Neural progenitor cell (in vitro differentiated cells): Measurements from ENCODE around the gene FAM167B. TPM values are rescaled to one million over a fixed set of nuclear protein-coding genes. Genes with fewer than 3 reads are reported as not detected.

ENCODE experiments used
- DNase-seq: peaks from one replicate; pipeline ENCODE4 v3.0.0-alpha.2; 2016; ENCODE audit warnings: low spot score
- H2AFZ ChIP-seq: fragments of 200-600 bp; sonication (generic); replicated peaks from 2 replicates; pipeline ENCODE4 v1.6.1; 2016; ENCODE audit warnings: antibody characterized with exemption
- H3F3A ChIP-seq: fragments of 200-600 bp; sonication (generic); 2 replicates; pipeline ENCODE4 v1.6.1; 2016; ENCODE audit warnings: antibody characterized with exemption, low read depth
- H3K27ac ChIP-seq: fragments of 200-600 bp; sonication (generic); 2 replicates; pipeline ENCODE4 v1.5.1; 2016; ENCODE audit warnings: mild to moderate bottlenecking
- H3K27me3 ChIP-seq: fragments of 200-600 bp; sonication (generic); 2 replicates; pipeline ENCODE4 v1.6.1; 2016; ENCODE audit warnings: mild to moderate bottlenecking, moderate library complexity
- H3K36me3 ChIP-seq: fragments of 200-600 bp; sonication (generic); 2 replicates; pipeline ENCODE4 v1.5.1; 2016
- H3K4me1 ChIP-seq: fragments of 200-600 bp; sonication (generic); 2 replicates; pipeline ENCODE4 v1.6.1; 2016; ENCODE audit warnings: mixed run types
- H3K4me2 ChIP-seq: fragments of 200-600 bp; sonication (generic); 2 replicates; pipeline ENCODE4 v1.6.1; 2016
- H3K4me3 ChIP-seq: fragments of 200-600 bp; sonication (generic); 2 replicates; pipeline ENCODE4 v1.5.1; 2016
- H3K79me2 ChIP-seq: fragments of 200-600 bp; sonication (generic); 2 replicates; pipeline ENCODE4 v1.6.1; 2016; ENCODE audit warnings: low read depth
- H3K9ac ChIP-seq: fragments of 200-600 bp; sonication (generic); 2 replicates; pipeline ENCODE4 v1.6.1; 2016
- H3K9me3 ChIP-seq: fragments of 200-600 bp; sonication (generic); 2 replicates; pipeline ENCODE4 v1.5.1; 2016; ENCODE audit warnings: low read depth
- H4K20me1 ChIP-seq: fragments of 200-600 bp; sonication (generic); 2 replicates; pipeline ENCODE4 v1.6.1; 2016; ENCODE audit warnings: low read depth
- H3K27ac Mint-ChIP-seq: 3 replicates; pipeline ENCODE4 v1.8.0; 2021; ENCODE audit warnings: mixed read lengths
- H3K27me3 Mint-ChIP-seq: 2 replicates; pipeline ENCODE4 v1.8.0; 2022; ENCODE audit warnings: low read depth, mild to moderate bottlenecking, inconsistent platforms, moderate library complexity, mixed read lengths; ENCODE audit not compliant: insufficient read depth
- H3K36me3 Mint-ChIP-seq: 3 replicates; pipeline ENCODE4 v1.8.0; 2021; ENCODE audit warnings: mixed read lengths
- H3K4me1 Mint-ChIP-seq: 3 replicates; pipeline ENCODE4 v1.8.0; 2021; ENCODE audit warnings: mixed read lengths
- H3K4me3 Mint-ChIP-seq: 3 replicates; pipeline ENCODE4 v1.8.0; 2021; ENCODE audit warnings: mild to moderate bottlenecking, moderate library complexity, mixed read lengths
- H3K9me3 Mint-ChIP-seq: 3 replicates; pipeline ENCODE4 v1.8.0; 2020; ENCODE audit warnings: mixed read lengths
- CTCF ChIP-seq: fragments of 200-600 bp; sonication (generic); IDR thresholded peaks from 2 replicates; pipeline ENCODE4 v1.5.1; 2017; ENCODE audit warnings: antibody characterized with exemption, mild to moderate bottlenecking
- EZH2 ChIP-seq: fragments of 200-600 bp; sonication (generic); IDR thresholded peaks from 2 replicates; pipeline ENCODE4 v1.6.1; 2017; ENCODE audit warnings: antibody characterized with exemption, mild to moderate bottlenecking, moderate library complexity
- EZH2phosphoT487 ChIP-seq: fragments of 200-600 bp; sonication (generic); IDR thresholded peaks from 2 replicates; pipeline ENCODE4 v1.6.1; 2017; ENCODE audit warnings: antibody characterized with exemption
- total RNA-seq: library from RNA; depleted of rRNA; stranded (reverse); fragments of >200 nt; gene quantifications from 2 replicates; pipeline ENCODE4 v1.2.3, GENCODE V29; 2015; ENCODE audit warnings: low replicate concordance

FAM167B gene
- total RNA-seq, 1 donor from 2014 or later = 0.17 TPM

GRCh38 chr1:32242341-32242851 lies 4.6 kb upstream of the FAM167B start:
- peak; percentile 54 for DNase-seq
- Mint-ChIP-seq H3K4me3 (peak overlapping the region; percentile 91), H3K27ac (no peak overlapping the region), H3K9me3 (no peaks in the 10 kb centered on the region), H3K27me3 (peaks cover 8% of the 10 kb centered on the region), H3K36me3 (no peaks in the 10 kb centered on the region), H3K4me1 (peaks cover 24% of the 10 kb centered on the region)
- TF ChIP-seq EZH2phosphoT487 = no peak
- Histone ChIP-seq H3K9me3 (no peaks in the 10 kb centered on the region), H3K4me2 (peak overlapping the region; percentile 73), H2AFZ (no peak overlapping the region), H3K4me1 (peaks cover 28% of the 10 kb centered on the region), H3K79me2 (peaks cover 31% of the 10 kb centered on the region), H3K27ac (no peak overlapping the region), H3K9ac (no peak overlapping the region), H3K27me3 (no peaks in the 10 kb centered on the region), H3K36me3 (no peaks in the 10 kb centered on the region), H3F3A (peaks cover 45% of the 10 kb centered on the region), H4K20me1 (no peaks in the 10 kb centered on the region), H3K4me3 (peak overlapping the region; percentile 32)

- peaks cover 7% of the 10 kb centered on the region for H3K27me3 Mint-ChIP-seq
- Histone ChIP-seq H3K4me3 (no peak overlapping the region), H3K4me1 (peaks cover 18% of the 10 kb centered on the region), H4K20me1 (no peaks in the 10 kb centered on the region), H3K27ac (no peak overlapping the region), H3K36me3 (no peaks in the 10 kb centered on the region), H2AFZ (no peak overlapping the region), H3K79me2 (peaks cover 5% of the 10 kb centered on the region), H3K27me3 (no peaks in the 10 kb centered on the region), H3K9ac (no peak overlapping the region), H3K4me2 (no peak overlapping the region), H3F3A (peaks cover 29% of the 10 kb centered on the region), H3K9me3 (no peaks in the 10 kb centered on the region)
- no peaks in the 10 kb centered on the region for H3K9me3 Mint-ChIP-seq
- TF ChIP-seq EZH2phosphoT487 = no peak
- no peak for TF ChIP-seq CTCF
- TF ChIP-seq EZH2 = no peak
- H3K4me3 Mint-ChIP-seq = peak overlapping the region; percentile 15
- no peaks in the 10 kb centered on the region for H3K36me3 Mint-ChIP-seq
- no peak for DNase-seq
- H3K27ac Mint-ChIP-seq = no peak overlapping the region
- H3K4me1 Mint-ChIP-seq = peaks cover 27% of the 10 kb centered on the region
These were observed 430 bp downstream of the FAM167B start for GRCh38 chr1:32247452-32247851.

- peak overlapping the region; percentile 87 for H2AFZ ChIP-seq
- peaks cover 7% of the 10 kb centered on the region for H3K27me3 Mint-ChIP-seq
- no peak overlapping the region for H3K27ac Mint-ChIP-seq
These were observed 1.2 kb downstream of the FAM167B start for GRCh38 chr1:32247983-32248889.

More at GRCh38 chr1:32247983-32248889, 1.2 kb downstream of the FAM167B start:
- Mint-ChIP-seq H3K9me3 (no peaks in the 10 kb centered on the region), H3K36me3 (no peaks in the 10 kb centered on the region), H3K4me1 (peaks cover 23% of the 10 kb centered on the region), H3K4me3 (no peak overlapping the region)
- DNase-seq = peak; percentile 91
- peak overlapping the region; percentile 85 for H3K4me2 ChIP-seq
- peak overlapping the region; percentile 51 for H3K4me3 ChIP-seq
- H3K36me3 ChIP-seq = no peaks in the 10 kb centered on the region
- H3K27me3 ChIP-seq = no peaks in the 10 kb centered on the region
- TF ChIP-seq CTCF (peak; percentile 84), EZH2 (no peak)
- H3K9ac ChIP-seq = no peak overlapping the region
- H3K27ac ChIP-seq = no peak overlapping the region
- no peaks in the 10 kb centered on the region for H4K20me1 ChIP-seq
- H3K9me3 ChIP-seq = no peaks in the 10 kb centered on the region
- H3K4me1 ChIP-seq = peaks cover 12% of the 10 kb centered on the region
- H3K79me2 ChIP-seq = peaks cover 3% of the 10 kb centered on the region
- peaks cover 22% of the 10 kb centered on the region for H3F3A ChIP-seq
